Measurements from ENCODE around the gene JAK3.

DNA sequence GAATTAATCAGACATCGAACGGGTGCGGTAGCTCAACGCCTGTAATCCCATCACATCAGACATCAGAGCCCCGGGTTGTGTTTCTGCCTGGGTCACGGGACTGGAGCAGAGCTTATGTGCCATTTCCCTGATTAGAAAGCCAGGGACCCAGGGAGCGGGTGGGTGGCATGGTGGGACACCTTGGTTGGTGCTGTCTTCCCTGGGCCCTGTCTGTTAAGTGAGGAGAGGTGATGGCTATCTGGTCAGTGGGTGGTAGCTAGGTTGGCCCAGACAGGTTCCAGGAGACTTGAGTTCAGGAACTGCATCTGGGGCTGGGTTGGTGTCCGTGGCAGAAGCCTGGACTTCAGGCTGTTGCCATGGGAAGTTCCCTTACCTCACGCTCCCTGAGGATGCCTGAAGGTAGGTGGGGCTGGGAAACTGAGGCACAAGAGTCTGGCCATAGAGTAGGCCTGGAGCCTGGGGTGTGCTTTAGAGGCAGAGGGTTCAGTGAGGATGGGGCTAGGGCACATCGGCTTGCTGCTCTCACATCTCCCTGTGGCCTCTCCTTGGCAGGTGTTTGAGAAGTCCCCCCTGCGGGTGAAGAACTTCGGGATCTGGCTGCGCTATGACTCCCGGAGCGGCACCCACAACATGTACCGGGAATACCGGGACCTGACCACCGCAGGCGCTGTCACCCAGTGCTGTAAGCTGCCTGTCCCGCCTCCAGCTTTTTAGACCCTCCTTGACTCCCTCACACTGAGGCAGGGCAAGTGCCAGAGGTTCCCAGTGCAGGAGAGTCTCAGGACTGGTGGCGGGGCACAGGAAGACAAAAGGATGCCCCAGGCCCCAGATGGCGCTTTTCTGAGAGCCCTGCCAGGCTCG lies 14.0 kb upstream of the JAK3 start:
- TF ChIP-seq POLR2AphosphoS5 (IDR thresholded peaks at IDR 0.05; ENCODE audit: low read depth, low read length) (peak; percentile 44), FOXP2 (optimal IDR thresholded peaks at IDR 0.05; ENCODE audit: borderline replicate concordance, extremely low read depth, extremely low read length, insufficient read depth) (no peak)

Data from PFSK-1 (cell line).